Fibroblast of mammary gland (primary cell): ENCODE measurements around the gene DCLK3.

Source experiments
- DNase-seq: peaks from one replicate; pipeline ENCODE4 v3.0.0-alpha.2; 2010; ENCODE audit warnings: low read depth
- H3K4me3 ChIP-seq: 2 replicates; pipeline ENCODE4 v1.5.1; 2011; ENCODE audit warnings: low read depth, mild to moderate bottlenecking, low read length, moderate library complexity; ENCODE audit not compliant: control insufficient read depth
- TF ChIP-seq, protein P1 (sequence below): conservative IDR thresholded peaks from 2 replicates; pipeline ENCODE4 v1.5.1; 2011; ENCODE audit warnings: low read depth, low read length, inconsistent platforms; ENCODE audit not compliant: control insufficient read depth, insufficient read depth

Gene DCLK3

GRCh38 chr3:36714343-36715086 is 49.8 kb downstream of the DCLK3 start:
- peak; percentile 47 for DNase-seq
- TF ChIP-seq, protein P1, sequence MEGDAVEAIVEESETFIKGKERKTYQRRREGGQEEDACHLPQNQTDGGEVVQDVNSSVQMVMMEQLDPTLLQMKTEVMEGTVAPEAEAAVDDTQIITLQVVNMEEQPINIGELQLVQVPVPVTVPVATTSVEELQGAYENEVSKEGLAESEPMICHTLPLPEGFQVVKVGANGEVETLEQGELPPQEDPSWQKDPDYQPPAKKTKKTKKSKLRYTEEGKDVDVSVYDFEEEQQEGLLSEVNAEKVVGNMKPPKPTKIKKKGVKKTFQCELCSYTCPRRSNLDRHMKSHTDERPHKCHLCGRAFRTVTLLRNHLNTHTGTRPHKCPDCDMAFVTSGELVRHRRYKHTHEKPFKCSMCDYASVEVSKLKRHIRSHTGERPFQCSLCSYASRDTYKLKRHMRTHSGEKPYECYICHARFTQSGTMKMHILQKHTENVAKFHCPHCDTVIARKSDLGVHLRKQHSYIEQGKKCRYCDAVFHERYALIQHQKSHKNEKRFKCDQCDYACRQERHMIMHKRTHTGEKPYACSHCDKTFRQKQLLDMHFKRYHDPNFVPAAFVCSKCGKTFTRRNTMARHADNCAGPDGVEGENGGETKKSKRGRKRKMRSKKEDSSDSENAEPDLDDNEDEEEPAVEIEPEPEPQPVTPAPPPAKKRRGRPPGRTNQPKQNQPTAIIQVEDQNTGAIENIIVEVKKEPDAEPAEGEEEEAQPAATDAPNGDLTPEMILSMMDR, result no peak
- H3K4me3 ChIP-seq, result no peak overlapping the region

DNA sequence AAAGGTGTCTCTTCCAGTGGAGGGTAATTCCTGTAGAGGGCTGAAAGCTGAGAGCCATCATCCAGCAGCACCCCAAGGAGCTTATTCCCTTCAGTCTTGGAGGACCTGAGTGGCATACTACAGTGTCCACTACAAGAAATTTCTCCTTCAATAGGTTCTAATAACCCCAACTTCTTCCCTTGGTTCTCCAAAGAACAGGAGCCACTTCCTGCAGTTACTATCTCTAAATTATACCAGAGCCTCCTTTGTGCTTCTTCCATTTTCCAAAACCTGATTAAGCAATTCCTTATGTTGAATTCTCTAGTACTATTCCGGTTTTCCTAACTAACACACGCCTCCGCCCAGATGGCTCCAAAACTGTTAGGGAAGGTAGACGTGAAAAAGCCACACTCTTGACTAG is 50.4 kb downstream of the DCLK3 start:
- no peak overlapping the region for H3K4me3 ChIP-seq
- DNase-seq, result no peak
- TF ChIP-seq, protein P1, result no peak

DNA sequence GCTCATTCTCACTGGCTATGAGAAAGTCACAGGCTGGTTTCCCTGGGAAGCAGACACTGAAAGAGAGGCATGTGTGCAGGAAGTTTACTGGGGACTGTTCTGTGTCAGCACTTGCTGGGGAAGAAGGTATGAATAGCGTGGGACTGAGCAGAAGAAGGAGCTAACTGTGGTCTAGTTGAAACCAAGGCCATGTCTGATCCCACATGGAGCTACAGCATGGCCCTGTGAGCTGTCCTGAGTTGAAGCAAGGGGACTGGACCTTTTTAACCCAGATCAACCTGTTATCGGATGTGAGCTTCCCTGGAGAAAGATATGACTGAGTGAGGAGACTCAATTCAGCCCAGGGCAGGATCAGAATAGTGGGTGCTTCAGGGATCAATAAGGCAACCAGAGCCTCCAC is 53.7 kb downstream of the DCLK3 start:
- no peak overlapping the region for H3K4me3 ChIP-seq
- no peak for DNase-seq
- TF ChIP-seq, protein P1, result no peak

DNA sequence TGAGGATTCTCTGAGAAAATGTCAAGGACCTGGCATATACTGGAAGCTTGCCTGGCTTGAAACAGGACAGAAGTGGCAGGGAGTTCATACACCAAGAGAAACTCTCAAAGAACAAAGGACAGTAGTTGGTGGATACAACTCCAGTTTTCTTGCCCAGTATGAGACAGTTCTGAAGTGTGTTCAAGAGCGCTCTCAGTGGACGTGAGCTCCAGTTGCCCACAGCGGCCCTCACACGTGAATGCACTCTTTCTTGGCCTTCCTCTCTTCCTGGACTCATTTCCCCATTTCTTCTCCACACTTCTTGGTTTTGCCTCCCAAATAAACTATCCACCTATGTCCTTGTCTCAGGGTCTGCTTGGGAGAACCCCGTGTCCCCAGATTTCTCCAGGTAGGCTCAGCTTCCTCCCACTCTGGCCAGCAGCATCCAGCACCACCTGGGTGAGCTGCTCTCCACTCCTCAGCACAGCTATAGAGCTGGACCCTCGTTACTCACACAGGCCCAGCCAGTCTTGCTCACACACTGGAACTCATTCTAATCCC is 54.5 kb downstream of the DCLK3 start:
- TF ChIP-seq, protein P1, result no peak
- DNase-seq, result no peak
- no peak overlapping the region for H3K4me3 ChIP-seq

GRCh38 chr3:36709281-36709680 is 55.1 kb downstream of the DCLK3 start:
- DNase-seq, result no peak
- H3K4me3 ChIP-seq, result no peak overlapping the region
- TF ChIP-seq, protein P1, result no peak

- DNase-seq, result peak; percentile 65
- no peak overlapping the region for H3K4me3 ChIP-seq
- TF ChIP-seq, protein P1, result peak; percentile 19
Observed at GRCh38 chr3:36707623-36708409, 56.5 kb downstream of the DCLK3 start.
